ENCODE measurements around the gene TAS2R40.

Gene TAS2R40

DNA sequence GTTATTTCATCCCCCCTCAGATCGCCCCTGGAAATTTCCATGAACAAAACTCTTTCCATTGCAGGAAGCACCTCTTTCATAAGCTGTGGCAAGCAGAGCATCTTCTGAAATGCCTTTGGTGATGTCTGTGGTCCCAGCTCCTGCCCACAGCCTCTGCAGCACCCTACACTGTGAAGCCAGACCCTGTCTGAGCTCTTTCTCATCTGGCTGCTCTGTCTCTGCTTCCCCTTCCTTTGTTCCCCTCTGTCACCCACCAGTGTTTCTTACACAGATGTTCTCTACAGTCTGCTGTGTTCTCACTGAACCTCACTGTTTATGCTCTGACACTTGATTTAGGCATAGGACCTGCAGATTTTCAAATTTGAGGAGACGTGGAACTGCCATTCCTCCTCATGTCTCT, 40.5 kb upstream of the TAS2R40 start:
- TF ChIP-seq POLR2AphosphoS5 (IDR thresholded peaks at IDR 0.05; ENCODE audit: low read depth, low read length) (no peak), TAF1 (IDR thresholded peaks at IDR 0.05; ENCODE audit: borderline replicate concordance, insufficient read depth, low read length) (no peak), FOXP2 (optimal IDR thresholded peaks at IDR 0.05; ENCODE audit: borderline replicate concordance, extremely low read depth, extremely low read length, insufficient read depth) (no peak), SIN3A (IDR thresholded peaks at IDR 0.05; ENCODE audit: borderline replicate concordance, insufficient read depth, low read length) (no peak)
- TF ChIP-seq, protein P1, sequence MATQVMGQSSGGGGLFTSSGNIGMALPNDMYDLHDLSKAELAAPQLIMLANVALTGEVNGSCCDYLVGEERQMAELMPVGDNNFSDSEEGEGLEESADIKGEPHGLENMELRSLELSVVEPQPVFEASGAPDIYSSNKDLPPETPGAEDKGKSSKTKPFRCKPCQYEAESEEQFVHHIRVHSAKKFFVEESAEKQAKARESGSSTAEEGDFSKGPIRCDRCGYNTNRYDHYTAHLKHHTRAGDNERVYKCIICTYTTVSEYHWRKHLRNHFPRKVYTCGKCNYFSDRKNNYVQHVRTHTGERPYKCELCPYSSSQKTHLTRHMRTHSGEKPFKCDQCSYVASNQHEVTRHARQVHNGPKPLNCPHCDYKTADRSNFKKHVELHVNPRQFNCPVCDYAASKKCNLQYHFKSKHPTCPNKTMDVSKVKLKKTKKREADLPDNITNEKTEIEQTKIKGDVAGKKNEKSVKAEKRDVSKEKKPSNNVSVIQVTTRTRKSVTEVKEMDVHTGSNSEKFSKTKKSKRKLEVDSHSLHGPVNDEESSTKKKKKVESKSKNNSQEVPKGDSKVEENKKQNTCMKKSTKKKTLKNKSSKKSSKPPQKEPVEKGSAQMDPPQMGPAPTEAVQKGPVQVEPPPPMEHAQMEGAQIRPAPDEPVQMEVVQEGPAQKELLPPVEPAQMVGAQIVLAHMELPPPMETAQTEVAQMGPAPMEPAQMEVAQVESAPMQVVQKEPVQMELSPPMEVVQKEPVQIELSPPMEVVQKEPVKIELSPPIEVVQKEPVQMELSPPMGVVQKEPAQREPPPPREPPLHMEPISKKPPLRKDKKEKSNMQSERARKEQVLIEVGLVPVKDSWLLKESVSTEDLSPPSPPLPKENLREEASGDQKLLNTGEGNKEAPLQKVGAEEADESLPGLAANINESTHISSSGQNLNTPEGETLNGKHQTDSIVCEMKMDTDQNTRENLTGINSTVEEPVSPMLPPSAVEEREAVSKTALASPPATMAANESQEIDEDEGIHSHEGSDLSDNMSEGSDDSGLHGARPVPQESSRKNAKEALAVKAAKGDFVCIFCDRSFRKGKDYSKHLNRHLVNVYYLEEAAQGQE (IDR thresholded peaks at IDR 0.05; ENCODE audit: insufficient read depth in 1 of 2, low read depth in 2 of 2, low read length in 2 of 2): no peak

DNA sequence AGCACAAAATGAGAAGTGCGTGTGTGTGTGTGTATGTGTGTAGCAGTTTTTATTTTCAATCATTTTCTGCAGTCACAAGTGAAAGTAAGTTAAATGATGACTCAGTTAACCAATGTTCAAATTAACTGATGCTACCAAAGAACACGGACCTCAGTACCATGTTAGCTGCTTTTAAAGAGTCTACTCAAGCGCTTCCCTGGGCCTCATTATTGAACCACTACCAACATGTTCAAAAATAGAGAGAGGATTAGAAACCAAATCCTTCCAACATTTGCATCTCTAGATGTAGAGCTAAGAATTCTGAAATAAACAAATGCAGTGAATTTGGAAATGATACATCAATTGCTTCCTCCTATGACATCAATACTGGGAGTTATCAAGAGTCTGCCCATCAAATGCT, 38.8 kb upstream of the TAS2R40 start, which contains the start of gene TAS2R39:
TAS2R39 (plus strand) TSS at position 396 of the 400 bp plus-strand sequence; CDS start at position 396, 0 bp downstream.
- TF ChIP-seq, protein P1 (IDR thresholded peaks at IDR 0.05; ENCODE audit: insufficient read depth in 1 of 2, low read depth in 2 of 2, low read length in 2 of 2): no peak
- TF ChIP-seq TAF1 (IDR thresholded peaks at IDR 0.05; ENCODE audit: borderline replicate concordance, insufficient read depth, low read length) (no peak), FOXP2 (optimal IDR thresholded peaks at IDR 0.05; ENCODE audit: borderline replicate concordance, extremely low read depth, extremely low read length, insufficient read depth) (no peak), SIN3A (IDR thresholded peaks at IDR 0.05; ENCODE audit: borderline replicate concordance, insufficient read depth, low read length) (no peak), POLR2AphosphoS5 (IDR thresholded peaks at IDR 0.05; ENCODE audit: low read depth, low read length) (no peak)

DNA sequence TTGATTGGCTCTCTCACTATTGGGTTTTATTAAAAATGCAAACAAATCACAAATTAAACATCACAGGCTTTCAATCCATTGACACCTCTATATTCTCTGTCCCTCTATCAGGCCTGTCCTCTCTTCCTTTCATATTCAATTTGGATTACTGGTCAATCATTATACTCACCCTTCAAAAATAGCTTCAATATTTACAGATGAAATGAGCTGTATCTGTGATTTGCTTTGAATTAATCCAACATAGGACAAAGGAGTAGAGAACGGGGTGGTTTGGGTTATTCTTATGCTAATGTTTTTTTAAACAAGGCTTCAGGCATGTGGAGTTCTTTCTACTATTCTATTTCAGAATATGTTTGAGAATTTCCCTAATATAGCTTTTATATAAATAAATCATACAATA, 36.3 kb upstream of the TAS2R40 start:
- TF ChIP-seq SIN3A (IDR thresholded peaks at IDR 0.05; ENCODE audit: borderline replicate concordance, insufficient read depth, low read length) (no peak), TAF1 (IDR thresholded peaks at IDR 0.05; ENCODE audit: borderline replicate concordance, insufficient read depth, low read length) (no peak), POLR2AphosphoS5 (IDR thresholded peaks at IDR 0.05; ENCODE audit: low read depth, low read length) (no peak), FOXP2 (optimal IDR thresholded peaks at IDR 0.05; ENCODE audit: borderline replicate concordance, extremely low read depth, extremely low read length, insufficient read depth) (no peak)
- TF ChIP-seq, protein P1 (IDR thresholded peaks at IDR 0.05; ENCODE audit: insufficient read depth in 1 of 2, low read depth in 2 of 2, low read length in 2 of 2): no peak

DNA sequence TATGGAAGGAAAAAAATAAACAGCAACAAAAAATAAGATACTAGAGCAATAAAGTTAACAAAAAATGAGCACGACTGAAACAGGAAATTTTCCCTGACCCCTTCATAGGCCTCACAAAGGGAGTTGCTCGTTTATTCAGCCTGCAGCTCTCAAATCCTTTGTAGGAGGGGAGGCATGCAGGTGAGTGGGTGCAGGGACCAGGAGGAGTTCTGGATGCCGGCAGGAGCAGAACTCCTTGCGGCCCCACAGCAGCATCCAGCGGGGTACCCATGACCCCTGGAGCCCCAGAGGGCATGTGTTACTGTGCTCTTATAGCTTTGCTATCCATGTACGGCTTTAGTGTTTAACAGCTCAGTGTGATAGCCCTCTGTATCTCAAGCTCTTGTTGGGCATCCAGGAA, 32.8 kb upstream of the TAS2R40 start:
- no peak for TF ChIP-seq SIN3A (IDR thresholded peaks at IDR 0.05; ENCODE audit: borderline replicate concordance, insufficient read depth, low read length)

DNA sequence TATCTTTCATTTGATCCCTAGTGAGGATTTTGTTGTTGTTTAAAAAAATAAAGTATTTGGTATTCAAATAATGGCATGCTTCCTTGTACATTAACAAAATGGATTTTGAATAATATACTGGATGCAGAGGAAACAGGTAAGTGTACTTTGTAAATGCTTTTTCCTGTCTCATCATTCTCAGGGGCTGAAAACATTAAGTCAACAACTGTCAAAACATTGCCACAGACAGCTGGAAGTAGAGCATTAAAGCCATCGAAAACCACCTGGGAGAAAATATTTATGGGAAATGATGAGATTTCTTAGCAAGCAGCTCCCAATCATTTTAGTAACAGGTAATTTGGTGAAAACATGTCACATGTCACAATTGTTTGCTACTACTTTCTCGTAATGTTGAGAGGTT, 28.0 kb upstream of the TAS2R40 start:
- TF ChIP-seq FOXP2 (optimal IDR thresholded peaks at IDR 0.05; ENCODE audit: borderline replicate concordance, extremely low read depth, extremely low read length, insufficient read depth): no peak
- TF ChIP-seq TAF1 (IDR thresholded peaks at IDR 0.05; ENCODE audit: borderline replicate concordance, insufficient read depth, low read length): no peak
- no peak for TF ChIP-seq POLR2AphosphoS5 (IDR thresholded peaks at IDR 0.05; ENCODE audit: low read depth, low read length)
- TF ChIP-seq SIN3A (IDR thresholded peaks at IDR 0.05; ENCODE audit: borderline replicate concordance, insufficient read depth, low read length): no peak
- TF ChIP-seq, protein P1 (IDR thresholded peaks at IDR 0.05; ENCODE audit: insufficient read depth in 1 of 2, low read depth in 2 of 2, low read length in 2 of 2): no peak

All from PFSK-1 (cell line).